Measurements from ENCODE around the gene PSD. TPM values are rescaled to one million over a fixed set of nuclear protein-coding genes. Genes with fewer than 3 reads are reported as not detected.
A peak's percentile ranks its signal among the peaks of the same experiment; 100 is the strongest.

Gene PSD
- total and polyA plus RNA-seq, 9 of the 15 experiments (the other 6 are each of a cell fraction or from before 2014, with no cell fraction given) = 0.11 to 1.7 (median 0.54) TPM; not detected in 2

- H4K20me1 ChIP-seq (replicated peaks; ENCODE audit: control insufficient read depth, insufficient read depth, low read length) = no peaks in the 10 kb centered on the region
- no peak overlapping the region for H3K4me2 ChIP-seq (ENCODE audit: insufficient read depth, low read length)
- DNase-seq (ENCODE audit: extremely low read depth in 1 of 4, low spot score in 3 of 4) = no peak
These were observed 34.9 kb upstream of the PSD start for GRCh38 chr10:102453502-102453901.

More at GRCh38 chr10:102453502-102453901, 34.9 kb upstream of the PSD start:
- Histone ChIP-seq H3K4me3 (no peak overlapping the region), H3K4me1 (replicated peaks in 1 of 2; ENCODE audit: control insufficient read depth in 2 of 2, insufficient read depth in 2 of 2, low read length in 2 of 2) (peaks cover 41 to 42% of the 10 kb centered on the region in 2 experiments), H3K36me3 (ENCODE audit: control insufficient read depth, insufficient read depth, low read length) (peaks cover 44% of the 10 kb centered on the region; the same call in 2 of the 3 replicates), H3K9me3 (replicated peaks; ENCODE audit: control insufficient read depth, insufficient read depth, low read depth, low read length) (no peaks in the 10 kb centered on the region), H3K79me2 (ENCODE audit: control insufficient read depth, insufficient read depth, low read length) (peaks cover 43% of the 10 kb centered on the region), H3K27ac (ENCODE audit: extremely low read depth, low read depth, low read length) (peak overlapping the region; percentile 70; the same call in 2 of the 3 replicates), H3K9ac (ENCODE audit: insufficient read depth in 1 of 2, low read depth in 2 of 2, low read length in 2 of 2) (0 out of 4 replicates have a peak overlapping the region, but pooled peaks of 1 of the 2 experiments have one; percentile 9), H3K27me3 (ENCODE audit: control insufficient read depth in 2 of 2, insufficient read depth in 2 of 2, low read length in 2 of 2) (no peaks in the 10 kb centered on the region), H3K9me1 (ENCODE audit: control insufficient read depth, insufficient read depth, low read length) (no peaks in the 10 kb centered on the region), H2AFZ (ENCODE audit: low read depth, low read length) (no peak overlapping the region)
- intact Hi-C loops (cut with micrococcal nuclease) = no loop called here
- CTCF ChIA-PET (ENCODE audit: low intra/inter-chr PET ratio) = no interaction called here
- TF ChIP-seq NCOA6 (IDR thresholded peaks at IDR 0.05) = no peak
- no peak for TF ChIP-seq ZNF444 (CRISPR knock-in tag; IDR thresholded peaks at IDR 0.05)
- no peak for TF ChIP-seq GATAD2A (IDR thresholded peaks at IDR 0.05)
- TF ChIP-seq ELF1 (tag; IDR thresholded peaks at IDR 0.05) = no peak
- TF ChIP-seq NR1H2 (CRISPR knock-in tag; IDR thresholded peaks at IDR 0.05) = no peak
- no peak for TF ChIP-seq ZNF318 (IDR thresholded peaks at IDR 0.05; ENCODE audit: borderline replicate concordance in 1 of 2, low read depth in 1 of 2)
- TF ChIP-seq XRCC4 (IDR thresholded peaks at IDR 0.05; ENCODE audit: extremely low read depth, insufficient read depth, insufficient read length) = no peak
- no peak for TF ChIP-seq ZNF79 (CRISPR knock-in tag; IDR thresholded peaks at IDR 0.05; ENCODE audit: low read depth)
- TF ChIP-seq E2F6 (IDR thresholded peaks at IDR 0.05; ENCODE audit: borderline replicate concordance in 1 of 2, extremely low read depth in 1 of 2, insufficient read depth in 1 of 2, insufficient read length in 1 of 2, low read depth in 1 of 2, low read length in 1 of 2, poor library complexity in 1 of 2, severe bottlenecking in 1 of 2) = no peak
- TF ChIP-seq ZNF644 (tag; IDR thresholded peaks at IDR 0.05; ENCODE audit: low read depth) = no peak
- in situ Hi-C loops (cut with MboI) = no loop called here
- POLR2A ChIA-PET = interaction anchor here (0.6 to 1.2 kb wide), 5 partner anchors 17 to 141 kb away, joined by 3 to 6 read pairs (median 3); partner anchors contain the start of gene CUEDC2
- FAIRE-seq (no peak), ATAC-seq (no peak)
- 82% methylated on average over 4 of the region's 5 CpGs for WGBS (ENCODE audit: insufficient coverage, low coverage, missing lambda C conversion rate)
- BruUV-seq (replicated peaks) = no TSS peak
